Retinal pigment epithelial cell (primary cell): Measurements from ENCODE around the gene BCCIP.

Source experiments
- DNase-seq: peaks from one replicate; pipeline ENCODE4 v3.0.0-alpha.2; 2010; ENCODE audit warnings: low read depth
- H3K4me3 ChIP-seq: 2 replicates; pipeline ENCODE4 v1.5.1; 2011; ENCODE audit warnings: mild to moderate bottlenecking, low read length, control low read depth, moderate library complexity
- TF ChIP-seq, protein P1 (sequence below): conservative IDR thresholded peaks from 2 replicates; pipeline ENCODE4 v1.5.1; 2011; ENCODE audit warnings: low read depth, low read length, control low read depth, inconsistent platforms

Gene BCCIP

GRCh38 chr10:125822878-125823662, at the start of gene BCCIP, which contains the start of gene UROS:
TSS of gene BCCIP (plus strand) at chr10:125823546. CDS start at chr10:125823558, 12 bp downstream.
TSS of gene UROS (minus strand) at chr10:125823258. CDS start at chr10:125816499, 6,759 bp downstream.
- TF ChIP-seq, protein P1, sequence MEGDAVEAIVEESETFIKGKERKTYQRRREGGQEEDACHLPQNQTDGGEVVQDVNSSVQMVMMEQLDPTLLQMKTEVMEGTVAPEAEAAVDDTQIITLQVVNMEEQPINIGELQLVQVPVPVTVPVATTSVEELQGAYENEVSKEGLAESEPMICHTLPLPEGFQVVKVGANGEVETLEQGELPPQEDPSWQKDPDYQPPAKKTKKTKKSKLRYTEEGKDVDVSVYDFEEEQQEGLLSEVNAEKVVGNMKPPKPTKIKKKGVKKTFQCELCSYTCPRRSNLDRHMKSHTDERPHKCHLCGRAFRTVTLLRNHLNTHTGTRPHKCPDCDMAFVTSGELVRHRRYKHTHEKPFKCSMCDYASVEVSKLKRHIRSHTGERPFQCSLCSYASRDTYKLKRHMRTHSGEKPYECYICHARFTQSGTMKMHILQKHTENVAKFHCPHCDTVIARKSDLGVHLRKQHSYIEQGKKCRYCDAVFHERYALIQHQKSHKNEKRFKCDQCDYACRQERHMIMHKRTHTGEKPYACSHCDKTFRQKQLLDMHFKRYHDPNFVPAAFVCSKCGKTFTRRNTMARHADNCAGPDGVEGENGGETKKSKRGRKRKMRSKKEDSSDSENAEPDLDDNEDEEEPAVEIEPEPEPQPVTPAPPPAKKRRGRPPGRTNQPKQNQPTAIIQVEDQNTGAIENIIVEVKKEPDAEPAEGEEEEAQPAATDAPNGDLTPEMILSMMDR = no peak
- H3K4me3 ChIP-seq = peak within 1 kb of the TSS; percentile 100
- peak; percentile 48 for DNase-seq

- TF ChIP-seq, protein P1 = no peak
- no peak for DNase-seq
- H3K4me3 ChIP-seq = no peak overlapping the region
Observed at GRCh38 chr10:125773687-125774543, 49.4 kb upstream of the BCCIP start.

DNA sequence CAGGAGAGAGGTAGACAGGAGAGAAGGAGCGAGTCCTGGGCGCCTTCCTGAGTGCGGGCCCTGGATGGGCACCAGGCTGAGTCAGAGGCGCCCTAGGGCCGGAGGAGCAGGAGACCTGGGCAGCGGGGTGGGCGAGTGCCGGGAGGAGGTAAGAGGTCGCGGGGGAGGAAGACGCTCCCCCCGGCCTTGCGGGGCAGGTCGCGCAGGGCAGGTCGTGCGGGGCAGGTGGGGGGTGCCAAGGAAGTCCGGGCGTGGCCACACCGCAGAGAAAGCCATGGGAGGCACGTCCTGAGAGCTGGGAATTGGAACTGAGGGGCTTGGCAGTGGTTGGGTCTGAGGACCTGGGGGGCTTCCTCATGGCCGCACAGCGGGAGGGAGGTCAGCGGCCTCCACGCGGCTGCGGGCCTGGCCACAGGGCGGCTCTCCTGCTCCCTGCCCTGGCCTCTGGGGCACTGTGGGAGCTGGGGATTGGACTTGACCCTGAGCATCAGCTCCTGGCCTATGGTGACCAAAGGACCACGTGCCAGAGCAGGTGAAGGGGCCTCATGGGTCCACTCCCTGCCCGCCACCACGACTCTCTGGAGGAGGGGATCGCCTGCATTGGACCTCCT, 48.7 kb upstream of the BCCIP start:
- no peak for DNase-seq
- TF ChIP-seq, protein P1 = no peak
- H3K4me3 ChIP-seq = no peak overlapping the region

DNA sequence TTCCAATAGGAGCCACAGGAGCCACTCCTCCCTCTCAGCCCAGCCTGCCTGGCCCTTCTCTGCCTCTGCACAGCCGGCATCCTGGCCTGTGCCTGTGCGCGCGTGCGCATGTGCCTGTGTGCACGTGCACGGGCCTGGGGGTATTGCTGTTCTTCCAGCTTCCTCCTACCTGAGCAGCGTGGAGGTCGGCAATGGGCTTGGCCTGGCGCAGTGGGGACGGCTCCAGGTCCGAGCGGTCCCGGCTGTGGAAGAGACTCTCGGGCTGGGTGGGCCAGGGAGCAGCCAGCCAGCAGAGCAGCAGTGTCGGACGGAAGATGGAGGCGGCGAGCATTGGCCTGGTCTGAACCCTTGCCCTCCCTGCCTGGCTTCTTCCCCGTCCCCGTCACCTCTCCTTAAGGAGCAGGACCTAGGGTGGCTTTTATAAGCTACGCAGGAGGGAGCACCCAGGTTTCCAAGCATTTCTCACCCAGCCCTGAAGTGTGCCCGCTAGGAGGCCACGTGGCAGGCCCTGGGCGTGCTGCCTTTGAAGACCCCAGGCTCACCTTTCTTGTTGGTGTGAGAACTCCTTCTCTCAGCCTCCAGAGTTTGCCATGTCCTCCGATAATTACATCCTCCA, 47.7 kb upstream of the BCCIP start, which contains the start of gene MMP21:
TSS of gene MMP21 (minus strand) at position 331 of the 616 bp plus-strand sequence. CDS start at position 331, 0 bp downstream.
- no peak within 1 kb of the TSS for H3K4me3 ChIP-seq
- TF ChIP-seq, protein P1 = no peak
- no peak for DNase-seq

DNA sequence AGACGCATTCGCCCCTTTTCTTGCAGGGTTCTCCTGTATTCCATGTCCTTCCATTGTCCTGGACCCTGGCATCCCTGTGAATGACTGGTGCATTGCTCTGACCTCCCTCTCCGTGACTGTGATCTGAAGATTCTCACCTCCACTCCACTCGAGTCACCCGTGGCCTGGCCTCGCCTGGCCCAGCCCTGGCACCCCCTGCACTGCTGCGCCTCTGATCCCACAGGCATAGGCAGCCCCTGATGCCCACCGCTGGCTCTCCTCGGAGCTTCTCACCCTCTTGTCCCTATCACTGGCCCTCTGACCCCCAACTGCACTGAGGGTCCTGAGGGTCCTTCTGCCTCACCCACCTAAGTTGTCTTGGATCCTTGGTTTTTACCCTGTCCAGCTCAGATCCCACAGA, 45.5 kb upstream of the BCCIP start:
- TF ChIP-seq, protein P1 = no peak
- no peak for DNase-seq
- no peak overlapping the region for H3K4me3 ChIP-seq

DNA sequence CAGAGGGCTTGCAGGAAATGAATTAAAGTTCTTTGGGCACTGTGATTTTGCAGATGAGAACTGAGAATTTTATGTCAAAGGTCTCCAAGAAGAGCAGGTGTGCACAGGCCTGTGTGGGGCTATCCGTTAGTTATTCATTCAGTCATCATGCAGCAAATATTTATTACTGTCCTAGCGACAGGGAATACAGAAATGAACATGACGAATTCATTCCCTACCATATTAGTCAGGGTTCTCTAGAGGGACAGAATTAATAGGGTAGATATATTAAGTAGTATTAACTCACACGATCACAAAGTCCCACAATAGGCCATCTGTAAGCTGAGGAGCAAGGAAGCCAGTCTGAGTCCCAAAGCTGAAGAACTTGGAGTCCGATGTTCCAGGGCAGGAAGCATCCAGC, 44.8 kb upstream of the BCCIP start:
- DNase-seq = no peak
- H3K4me3 ChIP-seq = no peak overlapping the region
- TF ChIP-seq, protein P1 = no peak
